Central memory CD8-positive, alpha-beta T cell (primary cell): Measurements from ENCODE around the gene CAPZB.

ENCODE experiments used
- ATAC-seq: fragments of 150-1000 bp; cut with Tn5 transposase; replicated peaks from 2 replicates; pipeline ENCODE4 v1.10.0; 2022; ENCODE audit warnings: mild to moderate bottlenecking, moderate FRiP score, moderate number of reproducible peaks; ENCODE audit not compliant: poor library complexity, severe bottlenecking; ENCODE audit errors: extremely low read depth
- DNase-seq, 2 donors: peaks; one replicate each; pipeline ENCODE4 v3.0.0; 2021; ENCODE audit warnings: low spot score in 2 of 2
- H3K27ac Mint-ChIP-seq: one replicate; pipeline ENCODE4 v1.8.0; 2022; ENCODE audit warnings: low read depth, mild to moderate bottlenecking, moderate library complexity, mixed read lengths
- H3K27me3 Mint-ChIP-seq: one replicate; pipeline ENCODE4 v1.8.0; 2022; ENCODE audit warnings: mixed read lengths
- H3K36me3 Mint-ChIP-seq: one replicate; pipeline ENCODE4 v1.8.0; 2022; ENCODE audit warnings: mild to moderate bottlenecking, moderate library complexity, mixed read lengths; ENCODE audit not compliant: insufficient read depth
- H3K4me1 Mint-ChIP-seq: one replicate; pipeline ENCODE4 v1.8.0; 2022; ENCODE audit warnings: mixed read lengths
- H3K4me3 Mint-ChIP-seq: one replicate; pipeline ENCODE4 v1.8.0; 2022; ENCODE audit warnings: mild to moderate bottlenecking, moderate library complexity, mixed read lengths
- H3K9me3 Mint-ChIP-seq: one replicate; pipeline ENCODE4 v1.8.0; 2022; ENCODE audit warnings: mixed read lengths

Gene CAPZB

DNA sequence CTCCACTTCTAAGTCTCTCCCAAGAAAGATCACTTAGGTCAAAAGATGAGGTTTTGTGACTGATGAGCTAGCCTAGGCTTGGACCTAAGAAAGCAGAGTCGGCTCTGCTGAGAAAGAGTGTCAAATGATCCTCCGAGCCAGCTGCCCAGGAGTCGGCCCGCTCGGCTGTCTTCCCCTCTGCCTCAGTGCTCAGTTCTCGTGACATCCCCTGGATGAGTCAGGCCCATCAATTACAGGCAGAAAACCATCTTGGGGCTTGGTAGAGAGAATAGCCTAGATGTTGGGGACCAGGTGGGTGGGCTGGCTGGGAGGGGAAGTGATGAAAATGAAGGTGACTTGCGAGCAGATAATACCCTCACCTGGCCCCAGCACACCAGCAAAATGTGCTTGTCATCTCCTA, 112.7 kb downstream of the CAPZB start:
- no peaks in the 10 kb centered on the region for H3K27me3 Mint-ChIP-seq

DNA sequence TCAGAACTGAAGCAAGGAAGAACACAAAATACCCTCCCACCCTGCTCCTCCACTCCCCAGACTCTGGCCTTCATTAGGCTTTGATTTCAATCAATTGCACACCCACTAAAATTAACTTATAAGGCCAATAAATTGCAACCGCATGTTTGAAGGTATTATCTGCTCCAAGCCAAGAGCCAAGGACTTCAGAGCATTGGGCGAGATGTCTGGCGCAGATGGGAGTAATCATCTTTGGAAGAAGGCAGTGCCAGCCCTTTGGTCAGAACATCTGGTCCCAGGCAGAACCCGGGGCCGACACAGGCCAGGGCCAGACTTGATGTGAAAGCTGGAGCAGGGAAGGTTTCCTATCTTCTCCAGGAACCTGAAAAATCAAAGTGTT, 113.2 kb downstream of the CAPZB start:
- Mint-ChIP-seq H3K4me1 (peaks cover 38% of the 10 kb centered on the region), H3K9me3 (no peaks in the 10 kb centered on the region), H3K27ac (no peak overlapping the region), H3K27me3 (no peaks in the 10 kb centered on the region), H3K4me3 (no peak overlapping the region), H3K36me3 (peaks cover 7% of the 10 kb centered on the region)
- ATAC-seq (no peak), DNase-seq (no peak)

More for the DNA sequence above, 112.7 kb downstream of the CAPZB start:
- peaks cover 35% of the 10 kb centered on the region for H3K4me1 Mint-ChIP-seq
- H3K27ac Mint-ChIP-seq = no peak overlapping the region
- peaks cover 9% of the 10 kb centered on the region for H3K36me3 Mint-ChIP-seq
- H3K9me3 Mint-ChIP-seq = no peaks in the 10 kb centered on the region
- H3K4me3 Mint-ChIP-seq = no peak overlapping the region
- ATAC-seq (no peak), DNase-seq (no peak)

DNA sequence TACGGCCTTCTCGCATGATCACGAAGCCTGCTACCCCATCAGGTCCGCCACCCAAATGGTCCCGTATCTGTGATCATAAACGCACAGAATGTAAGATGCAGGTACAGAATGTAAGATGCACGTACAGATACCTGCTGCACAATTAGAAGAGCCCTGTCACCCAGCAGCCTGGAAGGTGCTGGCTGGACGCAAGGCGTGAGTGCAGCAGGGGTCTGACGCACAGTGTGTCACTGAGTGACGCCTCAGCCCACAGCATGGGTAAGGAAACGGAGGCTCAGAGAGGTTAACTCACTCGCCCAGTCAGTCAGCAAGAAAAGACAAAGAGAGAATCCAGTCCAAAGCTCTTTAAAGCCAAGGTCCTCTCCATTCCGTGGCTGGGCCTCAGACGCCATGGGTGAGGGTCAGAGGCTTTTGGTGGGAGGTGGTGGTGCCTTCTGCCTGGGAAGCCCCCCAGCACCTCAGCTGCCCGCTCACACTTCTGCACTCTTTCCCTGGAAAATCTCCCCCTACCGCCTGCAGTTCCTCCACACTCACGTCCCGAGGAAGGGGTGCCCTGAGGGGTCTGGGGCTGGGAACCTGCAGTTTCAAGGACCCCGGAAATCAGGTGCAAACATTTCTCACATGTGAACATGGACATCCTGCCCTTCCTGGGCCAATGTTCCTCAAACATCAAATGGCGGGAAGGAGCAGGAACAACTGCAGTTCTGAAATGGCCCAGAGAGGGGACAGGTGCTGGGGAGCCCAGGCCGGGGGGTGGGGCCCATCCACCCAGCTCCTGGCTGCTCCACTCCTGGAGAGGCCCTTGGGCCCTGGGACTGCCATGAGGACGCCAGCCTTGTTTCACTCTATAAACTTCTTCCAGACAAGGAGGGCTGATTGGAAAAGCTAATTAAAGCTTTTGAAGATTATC, 113.9 kb downstream of the CAPZB start:
- ATAC-seq (no peak), DNase-seq (no peak)
- no peak overlapping the region for H3K4me3 Mint-ChIP-seq
- no peak overlapping the region for H3K27ac Mint-ChIP-seq
- H3K36me3 Mint-ChIP-seq = peaks cover 7% of the 10 kb centered on the region
- peaks cover 39% of the 10 kb centered on the region for H3K4me1 Mint-ChIP-seq
- no peaks in the 10 kb centered on the region for H3K27me3 Mint-ChIP-seq
- H3K9me3 Mint-ChIP-seq = no peaks in the 10 kb centered on the region

DNA sequence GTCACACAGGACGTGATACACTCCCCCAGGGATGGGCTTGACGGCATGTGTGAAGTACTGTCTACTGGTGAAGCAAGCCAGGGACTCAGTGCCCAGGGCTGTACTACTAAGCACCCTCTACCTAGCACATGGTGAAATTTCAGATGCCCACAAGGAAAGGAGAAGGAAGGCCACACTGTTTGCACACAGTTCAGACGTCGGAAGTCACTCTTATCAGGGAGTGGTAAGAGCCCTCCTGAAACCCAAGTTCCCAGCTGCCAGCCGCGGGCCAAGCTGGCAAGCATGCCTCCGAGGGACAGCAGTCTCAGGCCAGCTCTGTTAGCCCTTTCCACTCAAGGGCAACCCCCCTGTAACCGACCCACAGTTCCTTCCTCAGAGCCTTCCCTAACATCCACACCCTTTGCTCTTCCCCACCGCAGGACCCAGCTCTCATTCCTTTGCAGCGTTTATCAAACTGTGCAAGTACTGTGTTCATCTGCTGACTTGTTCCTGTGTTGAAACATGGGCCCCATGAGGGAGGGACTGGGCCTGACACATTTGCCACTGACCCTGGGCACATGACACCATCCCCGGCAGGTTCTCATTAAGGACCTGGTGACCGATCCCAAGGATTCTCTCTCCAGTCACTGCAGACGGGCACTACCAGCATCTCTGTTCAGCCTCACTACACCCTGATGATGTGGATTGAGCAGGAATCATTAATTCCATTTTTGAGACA, 114.7 kb downstream of the CAPZB start:
- Mint-ChIP-seq H3K4me3 (no peak overlapping the region), H3K9me3 (no peaks in the 10 kb centered on the region), H3K27me3 (no peaks in the 10 kb centered on the region), H3K36me3 (peaks cover 5% of the 10 kb centered on the region), H3K27ac (peak overlapping the region; percentile 58), H3K4me1 (peaks cover 39% of the 10 kb centered on the region)
- no peak for ATAC-seq
- DNase-seq = no peak

GRCh38 chr1:19369396-19370090, 115.8 kb downstream of the CAPZB start:
- Mint-ChIP-seq H3K4me3 (no peak overlapping the region), H3K9me3 (no peaks in the 10 kb centered on the region), H3K27me3 (no peaks in the 10 kb centered on the region), H3K36me3 (peaks cover 12% of the 10 kb centered on the region), H3K4me1 (peaks cover 43% of the 10 kb centered on the region), H3K27ac (peak overlapping the region; percentile 58)
- DNase-seq (no peak), ATAC-seq (no peak)

DNA sequence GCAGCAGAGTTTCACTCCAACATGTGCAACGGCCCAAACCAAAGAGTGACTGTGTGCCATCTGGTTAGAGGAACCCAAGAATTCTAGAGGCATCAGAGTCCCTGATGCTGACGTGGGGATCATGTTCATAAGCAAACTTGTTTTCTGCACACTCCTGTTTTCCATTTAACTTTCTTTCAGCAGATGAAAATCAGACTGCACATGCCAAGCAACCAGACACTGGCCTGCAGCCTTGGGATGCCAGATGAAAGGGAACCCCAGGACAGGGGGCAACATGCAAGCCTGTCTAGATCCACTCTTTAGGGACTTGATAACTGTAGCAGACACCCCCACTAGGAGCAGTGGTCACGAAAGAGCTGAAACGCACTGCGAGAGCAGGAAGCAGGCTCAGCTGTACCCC, 116.4 kb downstream of the CAPZB start:
- H3K9me3 Mint-ChIP-seq = no peaks in the 10 kb centered on the region
- H3K27me3 Mint-ChIP-seq = no peaks in the 10 kb centered on the region
- H3K27ac Mint-ChIP-seq = peak overlapping the region; percentile 58
- ATAC-seq (no peak), DNase-seq (no peak)
- peaks cover 12% of the 10 kb centered on the region for H3K36me3 Mint-ChIP-seq
- peaks cover 47% of the 10 kb centered on the region for H3K4me1 Mint-ChIP-seq
- H3K4me3 Mint-ChIP-seq = no peak overlapping the region

DNA sequence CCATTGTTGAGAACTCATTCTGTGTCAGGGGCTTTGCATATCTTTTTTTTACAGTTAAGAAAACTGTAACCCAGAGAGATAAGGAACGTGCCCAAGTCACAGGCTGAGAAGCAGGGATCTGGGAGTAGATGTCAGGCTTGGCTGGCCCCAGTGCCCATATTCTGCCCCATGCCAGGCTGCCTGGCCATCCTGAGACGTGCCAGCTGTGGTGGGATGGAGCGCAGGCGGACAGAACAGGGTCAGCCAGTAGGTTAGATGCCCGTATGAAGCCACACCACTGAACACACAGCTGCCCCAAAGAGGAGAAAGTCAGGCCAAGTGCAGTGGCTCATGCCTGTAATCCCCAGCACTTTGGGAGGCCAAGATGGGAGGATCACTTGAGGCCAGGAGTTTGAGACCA, 117.3 kb downstream of the CAPZB start:
- no peak for DNase-seq
- no peak for ATAC-seq
- Mint-ChIP-seq H3K27me3 (no peaks in the 10 kb centered on the region), H3K4me3 (no peak overlapping the region), H3K9me3 (no peaks in the 10 kb centered on the region), H3K27ac (peak overlapping the region; percentile 25), H3K36me3 (peaks cover 14% of the 10 kb centered on the region), H3K4me1 (peaks cover 45% of the 10 kb centered on the region)

- no peaks in the 10 kb centered on the region for H3K9me3 Mint-ChIP-seq
- H3K27ac Mint-ChIP-seq = no peak overlapping the region
- peaks cover 14% of the 10 kb centered on the region for H3K36me3 Mint-ChIP-seq
- H3K4me1 Mint-ChIP-seq = peaks cover 43% of the 10 kb centered on the region
- ATAC-seq (no peak), DNase-seq (no peak)
- H3K27me3 Mint-ChIP-seq = no peaks in the 10 kb centered on the region
- no peak overlapping the region for H3K4me3 Mint-ChIP-seq
Measured at GRCh38 chr1:19367584-19368041, 117.7 kb downstream of the CAPZB start.

DNA sequence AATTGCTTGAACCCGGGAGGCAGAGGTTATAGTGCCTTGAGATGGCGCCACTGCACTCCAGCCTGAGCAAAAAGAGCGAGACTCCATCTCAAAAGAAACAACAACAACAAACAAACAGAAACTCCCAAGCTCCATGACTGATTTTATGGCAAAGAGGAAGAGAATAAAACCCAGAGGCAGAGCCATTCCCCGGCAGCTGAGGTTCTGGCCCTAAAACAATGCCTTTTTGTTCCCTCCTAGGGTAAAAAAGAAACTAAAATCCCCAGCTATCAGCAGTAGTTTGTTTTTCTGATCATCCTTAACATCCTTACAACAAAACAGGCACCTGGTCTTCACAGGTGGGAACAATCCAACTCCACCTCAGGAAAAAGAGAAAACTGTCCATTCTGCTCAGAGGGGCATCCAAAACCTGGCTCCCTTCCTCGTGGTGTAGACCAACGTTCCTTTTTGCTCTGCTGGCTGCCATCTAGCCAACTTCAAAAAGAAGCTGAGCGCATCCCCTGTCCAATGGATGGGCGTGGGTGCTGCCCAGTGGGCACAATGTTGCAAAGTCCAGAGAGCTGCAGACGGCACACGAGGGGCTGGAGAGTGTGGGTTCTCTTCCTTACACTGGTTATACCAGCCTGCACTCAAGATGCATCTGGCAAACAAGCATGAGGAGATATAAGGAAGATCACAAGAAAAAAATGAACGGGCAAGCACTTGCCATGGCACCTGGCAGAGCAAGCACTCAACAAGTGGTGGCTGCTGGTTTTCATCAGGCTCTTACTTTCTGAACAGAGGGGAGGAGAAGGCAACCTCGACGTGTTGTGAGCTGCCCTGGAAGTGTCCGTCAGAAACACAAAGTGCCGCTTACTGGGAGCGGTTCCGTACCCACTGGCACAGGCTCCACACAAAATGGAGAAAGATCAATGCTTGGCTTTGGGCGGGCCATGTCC, 118.5 kb downstream of the CAPZB start:
- Mint-ChIP-seq H3K9me3 (no peaks in the 10 kb centered on the region), H3K27ac (no peak overlapping the region), H3K27me3 (no peaks in the 10 kb centered on the region), H3K36me3 (peaks cover 14% of the 10 kb centered on the region), H3K4me1 (peaks cover 43% of the 10 kb centered on the region), H3K4me3 (no peak overlapping the region)
- DNase-seq (no peak), ATAC-seq (no peak)

DNA sequence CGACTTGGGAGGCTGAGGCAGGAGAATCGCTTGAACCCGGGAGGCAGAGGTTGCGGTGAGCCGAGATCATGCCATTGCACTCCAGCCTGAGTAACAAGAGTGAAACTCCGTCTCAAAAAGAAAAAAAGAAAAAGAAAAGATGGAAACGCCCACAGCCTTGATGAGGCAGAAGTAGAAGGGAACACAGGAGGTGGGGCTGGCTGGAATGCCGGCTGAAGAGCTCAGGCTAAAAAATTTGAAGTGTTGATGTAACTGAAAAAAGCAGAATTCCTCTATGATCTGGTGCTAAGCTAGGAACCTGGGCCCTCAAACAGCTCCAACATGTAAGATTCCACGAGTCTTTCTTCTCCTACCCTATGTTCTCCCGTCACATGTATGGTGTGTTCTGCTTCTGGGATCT, 119.6 kb downstream of the CAPZB start:
- H3K9me3 Mint-ChIP-seq = no peaks in the 10 kb centered on the region
- peaks cover 44% of the 10 kb centered on the region for H3K4me1 Mint-ChIP-seq
- ATAC-seq (no peak), DNase-seq (no peak)
- peaks cover 14% of the 10 kb centered on the region for H3K36me3 Mint-ChIP-seq
- H3K27me3 Mint-ChIP-seq = no peaks in the 10 kb centered on the region
- peak overlapping the region; percentile 84 for H3K27ac Mint-ChIP-seq
- no peak overlapping the region for H3K4me3 Mint-ChIP-seq

DNA sequence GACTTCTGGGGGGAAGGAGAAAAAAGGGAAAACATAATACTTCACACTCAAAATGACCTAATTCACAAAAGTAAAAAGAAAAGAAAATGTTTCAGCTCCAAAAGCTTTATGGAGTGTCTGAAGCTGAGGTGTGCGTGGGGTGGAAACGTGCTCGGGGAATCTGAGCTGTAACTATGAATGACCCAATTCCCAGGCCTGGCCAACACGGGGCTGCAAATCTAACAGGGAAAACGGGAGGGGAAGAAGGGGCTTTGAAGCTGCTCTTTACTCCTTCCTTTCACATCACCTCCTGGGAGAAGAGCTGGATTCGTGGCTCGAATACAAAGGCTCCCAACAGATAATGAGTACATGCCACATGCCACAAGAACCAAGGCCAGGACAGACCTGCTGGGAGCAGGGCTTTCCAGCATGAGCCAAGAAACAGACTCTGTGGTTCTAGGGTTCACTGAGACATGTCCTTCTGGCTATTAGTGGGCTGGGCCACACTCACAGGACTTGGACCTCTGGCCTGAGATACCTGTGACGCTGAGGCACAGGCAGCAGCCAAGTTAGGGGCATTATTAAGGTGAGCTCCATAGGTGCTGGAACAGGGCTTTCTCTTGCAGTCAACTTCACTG, 121.7 kb downstream of the CAPZB start:
- H3K4me3 Mint-ChIP-seq = no peak overlapping the region
- no peaks in the 10 kb centered on the region for H3K9me3 Mint-ChIP-seq
- DNase-seq (no peak), ATAC-seq (no peak)
- peak overlapping the region; percentile 19 for H3K27ac Mint-ChIP-seq
- H3K36me3 Mint-ChIP-seq = peaks cover 16% of the 10 kb centered on the region
- H3K4me1 Mint-ChIP-seq = peaks cover 41% of the 10 kb centered on the region
- no peaks in the 10 kb centered on the region for H3K27me3 Mint-ChIP-seq
